HL-60 (cell line): ENCODE data around the gene PDGFC.
A peak's percentile ranks its signal among the peaks of the same experiment; 100 is the strongest.

Experiments used
- DNase-seq, 2 experiments: peaks; one replicate each; pipeline ENCODE4 v3.0.0-alpha.2; 2010 to 2020; ENCODE audit warnings: low read depth in 1 of 2, low spot score in 1 of 2
- H3K27ac ChIP-seq: fragments of 250-450 bp; sonication (Bioruptor Pico); replicated peaks from 2 replicates; pipeline ENCODE4 v1.5.1; 2020; ENCODE audit warnings: mild to moderate bottlenecking, moderate library complexity
- H3K27me3 ChIP-seq: fragments of 250-450 bp; sonication (Bioruptor Pico); 2 replicates; pipeline ENCODE4 v1.5.1; 2021; ENCODE audit warnings: mild to moderate bottlenecking, moderate library complexity; ENCODE audit not compliant: insufficient read depth, poor library complexity, severe bottlenecking
- H3K4me3 ChIP-seq: replicated peaks from 2 replicates; pipeline ENCODE4 v1.5.1; 2011; ENCODE audit warnings: mild to moderate bottlenecking, control low read depth, low read length; ENCODE audit not compliant: insufficient read depth
- GABPA ChIP-seq: IDR thresholded peaks from 2 replicates; pipeline ENCODE4 v1.6.1; 2012; ENCODE audit warnings: low read depth
- POLR2AphosphoS5 ChIP-seq: IDR thresholded peaks from 2 replicates; pipeline ENCODE4 v1.6.1; 2012; ENCODE audit warnings: low read depth
- SPI1 ChIP-seq: IDR thresholded peaks from 2 replicates; pipeline ENCODE4 v1.6.1; 2012; ENCODE audit warnings: low read depth, mild to moderate bottlenecking, borderline replicate concordance
- TF ChIP-seq, protein P1 (sequence below): IDR thresholded peaks from one replicate; pipeline ENCODE4 v1.5.1; 2011; ENCODE audit warnings: low read length, control low read depth, inconsistent platforms; ENCODE audit not compliant: insufficient read depth
- TF ChIP-seq, protein P2 (sequence below): IDR thresholded peaks from 2 replicates; pipeline ENCODE4 v1.6.1; 2012; ENCODE audit warnings: low read depth; ENCODE audit not compliant: insufficient replicate concordance

The PDGFC gene

DNA sequence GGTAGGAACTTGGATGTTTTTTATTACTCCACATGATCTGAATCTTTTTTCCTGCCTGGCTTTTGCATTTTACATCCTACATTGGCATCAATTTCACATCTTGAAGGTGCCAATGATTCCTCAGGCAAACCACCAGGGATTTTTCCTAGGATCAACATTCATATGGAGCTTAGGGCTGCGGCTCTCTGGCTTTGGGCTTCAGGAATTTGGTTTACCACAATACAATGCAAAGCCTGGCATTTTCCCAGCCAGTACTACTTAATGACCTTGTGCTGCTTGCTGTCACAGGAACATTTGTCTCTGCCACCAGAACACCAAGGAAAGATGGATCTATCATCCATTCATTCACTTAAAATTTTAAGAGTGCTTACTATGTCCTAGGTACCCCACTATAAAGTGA, 180.7 kb downstream of the PDGFC start:
- H3K27me3 ChIP-seq = no peaks in the 10 kb centered on the region
- no peak for DNase-seq
- H3K27ac ChIP-seq = no peak overlapping the region
- no peak for TF ChIP-seq GABPA
- TF ChIP-seq POLR2AphosphoS5 = no peak
- TF ChIP-seq, protein P1, sequence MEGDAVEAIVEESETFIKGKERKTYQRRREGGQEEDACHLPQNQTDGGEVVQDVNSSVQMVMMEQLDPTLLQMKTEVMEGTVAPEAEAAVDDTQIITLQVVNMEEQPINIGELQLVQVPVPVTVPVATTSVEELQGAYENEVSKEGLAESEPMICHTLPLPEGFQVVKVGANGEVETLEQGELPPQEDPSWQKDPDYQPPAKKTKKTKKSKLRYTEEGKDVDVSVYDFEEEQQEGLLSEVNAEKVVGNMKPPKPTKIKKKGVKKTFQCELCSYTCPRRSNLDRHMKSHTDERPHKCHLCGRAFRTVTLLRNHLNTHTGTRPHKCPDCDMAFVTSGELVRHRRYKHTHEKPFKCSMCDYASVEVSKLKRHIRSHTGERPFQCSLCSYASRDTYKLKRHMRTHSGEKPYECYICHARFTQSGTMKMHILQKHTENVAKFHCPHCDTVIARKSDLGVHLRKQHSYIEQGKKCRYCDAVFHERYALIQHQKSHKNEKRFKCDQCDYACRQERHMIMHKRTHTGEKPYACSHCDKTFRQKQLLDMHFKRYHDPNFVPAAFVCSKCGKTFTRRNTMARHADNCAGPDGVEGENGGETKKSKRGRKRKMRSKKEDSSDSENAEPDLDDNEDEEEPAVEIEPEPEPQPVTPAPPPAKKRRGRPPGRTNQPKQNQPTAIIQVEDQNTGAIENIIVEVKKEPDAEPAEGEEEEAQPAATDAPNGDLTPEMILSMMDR = no peak
- TF ChIP-seq SPI1 = no peak
- TF ChIP-seq, protein P2, sequence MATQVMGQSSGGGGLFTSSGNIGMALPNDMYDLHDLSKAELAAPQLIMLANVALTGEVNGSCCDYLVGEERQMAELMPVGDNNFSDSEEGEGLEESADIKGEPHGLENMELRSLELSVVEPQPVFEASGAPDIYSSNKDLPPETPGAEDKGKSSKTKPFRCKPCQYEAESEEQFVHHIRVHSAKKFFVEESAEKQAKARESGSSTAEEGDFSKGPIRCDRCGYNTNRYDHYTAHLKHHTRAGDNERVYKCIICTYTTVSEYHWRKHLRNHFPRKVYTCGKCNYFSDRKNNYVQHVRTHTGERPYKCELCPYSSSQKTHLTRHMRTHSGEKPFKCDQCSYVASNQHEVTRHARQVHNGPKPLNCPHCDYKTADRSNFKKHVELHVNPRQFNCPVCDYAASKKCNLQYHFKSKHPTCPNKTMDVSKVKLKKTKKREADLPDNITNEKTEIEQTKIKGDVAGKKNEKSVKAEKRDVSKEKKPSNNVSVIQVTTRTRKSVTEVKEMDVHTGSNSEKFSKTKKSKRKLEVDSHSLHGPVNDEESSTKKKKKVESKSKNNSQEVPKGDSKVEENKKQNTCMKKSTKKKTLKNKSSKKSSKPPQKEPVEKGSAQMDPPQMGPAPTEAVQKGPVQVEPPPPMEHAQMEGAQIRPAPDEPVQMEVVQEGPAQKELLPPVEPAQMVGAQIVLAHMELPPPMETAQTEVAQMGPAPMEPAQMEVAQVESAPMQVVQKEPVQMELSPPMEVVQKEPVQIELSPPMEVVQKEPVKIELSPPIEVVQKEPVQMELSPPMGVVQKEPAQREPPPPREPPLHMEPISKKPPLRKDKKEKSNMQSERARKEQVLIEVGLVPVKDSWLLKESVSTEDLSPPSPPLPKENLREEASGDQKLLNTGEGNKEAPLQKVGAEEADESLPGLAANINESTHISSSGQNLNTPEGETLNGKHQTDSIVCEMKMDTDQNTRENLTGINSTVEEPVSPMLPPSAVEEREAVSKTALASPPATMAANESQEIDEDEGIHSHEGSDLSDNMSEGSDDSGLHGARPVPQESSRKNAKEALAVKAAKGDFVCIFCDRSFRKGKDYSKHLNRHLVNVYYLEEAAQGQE = no peak
- no peak overlapping the region for H3K4me3 ChIP-seq

DNA sequence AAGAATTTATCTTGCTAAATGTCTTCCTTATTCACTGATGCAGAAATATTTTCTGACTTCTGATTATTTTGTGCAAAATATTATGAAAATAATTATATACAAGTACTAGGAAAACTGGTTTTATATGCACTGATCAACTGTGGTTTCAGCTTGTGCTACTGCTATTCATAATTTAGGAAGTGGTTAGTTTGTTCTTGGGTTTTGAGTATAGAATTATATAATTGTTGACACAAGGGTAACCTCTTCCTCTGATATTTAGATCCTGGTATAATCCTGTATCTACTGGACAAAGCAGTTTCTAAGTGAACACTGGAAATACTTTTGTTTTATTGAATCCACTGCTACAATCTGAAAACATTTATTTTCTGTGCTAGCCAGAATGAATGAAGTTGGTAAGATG, 182.8 kb downstream of the PDGFC start:
- TF ChIP-seq POLR2AphosphoS5 (no peak), SPI1 (peak; percentile 70; the same call in 1 of the 2 replicates)
- Histone ChIP-seq H3K27ac (no peak overlapping the region), H3K27me3 (no peaks in the 10 kb centered on the region), H3K4me3 (no peak overlapping the region)
- DNase-seq = no peak

DNA sequence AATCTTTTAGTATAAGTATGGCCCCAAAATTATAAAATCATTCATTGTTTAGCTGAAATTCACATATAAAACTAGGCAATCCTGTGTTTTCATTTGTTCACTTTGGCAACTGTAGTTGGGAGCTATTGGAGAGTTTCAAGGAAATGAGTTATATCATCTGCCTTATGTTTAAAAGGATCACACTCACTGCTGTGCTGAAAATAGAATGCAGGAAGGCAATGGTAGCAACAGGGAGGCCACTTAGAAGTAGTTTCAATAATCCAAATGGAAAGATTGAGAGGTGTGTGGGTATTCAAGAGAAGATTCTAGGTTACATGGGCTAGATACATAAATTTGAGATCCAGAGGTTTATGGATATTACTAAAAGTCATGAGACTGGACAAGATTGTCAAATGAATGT, 184.9 kb downstream of the PDGFC start:
- Histone ChIP-seq H3K27ac (no peak overlapping the region), H3K4me3 (no peak overlapping the region), H3K27me3 (no peaks in the 10 kb centered on the region)
- no peak for TF ChIP-seq GABPA
- no peak for TF ChIP-seq POLR2AphosphoS5
- TF ChIP-seq, protein P1 = no peak
- no peak for TF ChIP-seq SPI1
- TF ChIP-seq, protein P2 = no peak
- DNase-seq = no peak

DNA sequence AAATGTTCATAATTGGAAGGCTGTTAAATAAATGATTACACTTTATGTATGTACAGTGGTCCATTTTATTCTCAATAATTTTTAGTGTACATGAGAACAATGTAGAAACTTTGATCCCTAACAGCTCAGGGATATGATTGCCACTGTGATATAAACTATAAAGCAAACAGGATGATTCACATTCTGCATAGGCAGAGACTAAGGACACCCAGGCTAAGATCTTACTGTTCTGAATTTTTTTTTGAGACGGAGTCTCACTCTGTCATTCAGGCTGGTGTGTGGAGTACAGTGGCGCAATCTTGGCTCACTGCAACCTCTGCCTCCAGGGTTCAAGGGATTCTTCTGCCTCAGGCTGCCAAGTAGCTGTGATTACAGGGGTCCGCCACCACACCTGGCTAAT, 186.6 kb downstream of the PDGFC start:
- DNase-seq = no peak
- TF ChIP-seq, protein P2 = no peak
- TF ChIP-seq, protein P1 = no peak
- TF ChIP-seq POLR2AphosphoS5 (no peak), SPI1 (no peak), GABPA (no peak)
- Histone ChIP-seq H3K27me3 (no peaks in the 10 kb centered on the region), H3K27ac (no peak overlapping the region), H3K4me3 (no peak overlapping the region)
